ENCODE measurements around the gene CD300LD.
A peak's percentile ranks its signal among the peaks of the same experiment; 100 is the strongest.
"Not testable (repeated sequence)": the region's sequence is repeated elsewhere in the genome, so short reads cannot be mapped to it uniquely, and the experiment has no call there.

Gene CD300LD

DNA sequence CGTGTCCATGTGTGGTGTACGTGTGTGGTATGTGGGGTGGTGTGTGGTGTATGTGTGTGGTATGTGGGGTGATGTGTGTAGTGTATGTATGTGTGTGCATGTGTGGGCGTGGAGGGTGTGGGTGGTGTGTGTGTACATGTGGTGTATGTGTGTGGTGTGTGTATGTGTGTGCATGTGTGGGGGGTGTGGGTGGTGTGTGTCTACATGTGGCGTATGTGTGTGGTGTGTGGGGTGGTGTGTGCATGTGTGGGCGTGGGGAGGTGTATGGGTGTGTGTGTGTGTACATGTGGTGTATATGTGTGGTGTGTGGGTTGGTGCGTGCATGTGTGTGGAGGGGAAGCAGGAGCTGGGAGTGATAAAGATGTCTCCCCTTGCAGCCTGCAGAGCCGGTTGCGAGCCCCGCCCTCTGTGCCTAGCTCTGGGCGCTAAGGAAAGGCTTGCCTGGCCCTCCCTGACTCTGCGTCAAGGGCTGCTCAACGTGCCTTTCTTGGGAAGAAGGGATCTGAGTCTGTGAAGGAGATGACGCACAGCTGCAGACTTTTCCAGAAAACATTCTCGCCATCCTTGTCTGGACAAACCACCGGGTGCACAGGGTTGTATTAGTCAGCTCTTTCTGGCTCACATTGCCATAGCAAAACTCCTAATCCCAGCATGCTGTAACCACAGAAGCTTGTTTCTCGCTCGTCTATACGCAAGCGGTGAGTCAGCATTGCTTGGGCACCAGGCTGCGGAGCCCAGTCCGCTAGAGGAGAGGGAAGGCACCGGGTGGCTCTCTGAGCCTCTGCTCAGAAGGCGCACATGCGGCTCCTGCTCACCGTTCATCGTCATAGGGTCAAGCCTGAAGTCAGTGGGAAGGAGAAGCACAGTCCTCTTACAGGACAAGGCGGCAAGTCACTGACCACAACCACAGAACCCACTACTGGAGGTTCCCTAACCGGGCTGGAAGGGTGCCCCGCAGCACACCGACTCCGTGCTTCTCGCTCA is 22.8 kb downstream of the CD300LD start:
- no peak for DNase-seq

GRCh38 chr17:74568106-74568873 is 23.8 kb downstream of the CD300LD start:
- DNase-seq: no peak

- DNase-seq: no peak
Measured at GRCh38 chr17:74567397-74567796, 24.7 kb downstream of the CD300LD start, which contains the start of gene CD300H. Gene CD300H (minus strand): TSS chr17:74567509.

- peak; percentile 33 for DNase-seq
Measured at GRCh38 chr17:74566132-74566753, 25.8 kb downstream of the CD300LD start.

- no peak for DNase-seq
Measured at GRCh38 chr17:74565126-74565525, 27.0 kb downstream of the CD300LD start.

DNA sequence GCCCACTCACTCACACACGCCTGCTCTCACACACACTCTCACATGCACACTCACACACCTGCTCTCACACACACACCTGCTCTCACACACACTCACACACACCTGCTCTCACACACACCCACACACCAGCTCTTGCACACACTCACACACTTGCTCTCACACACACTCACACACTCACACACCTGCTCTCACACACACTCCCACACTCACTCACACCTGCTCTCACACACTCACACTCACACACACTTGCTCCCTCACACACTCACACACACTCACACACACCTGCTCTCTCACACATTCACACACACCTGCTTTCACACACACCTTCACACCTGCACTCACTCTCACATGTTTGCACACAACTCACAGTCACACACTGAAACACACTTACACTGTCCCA is 28.7 kb downstream of the CD300LD start:
- DNase-seq: no peak

DNA sequence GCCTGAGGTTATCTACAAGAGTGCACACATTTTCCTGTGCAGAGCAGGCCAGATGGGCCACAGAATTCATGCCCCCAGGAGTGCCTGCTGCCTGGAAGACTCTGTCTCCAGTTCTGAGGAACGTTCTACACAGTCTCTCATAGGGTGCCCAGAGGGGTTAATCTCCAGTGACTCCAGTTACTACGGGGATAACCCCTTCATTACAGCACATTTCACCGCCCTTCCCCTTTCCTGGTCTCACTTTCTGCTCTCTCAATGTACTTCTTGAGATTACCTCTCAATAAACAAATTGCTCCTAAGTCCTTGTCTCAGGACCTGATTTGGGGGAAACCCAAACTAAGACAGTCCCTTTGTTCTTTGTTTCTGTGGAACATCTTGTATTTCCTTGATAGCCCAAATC is 30.5 kb downstream of the CD300LD start:
- no peak for DNase-seq

GRCh38 chr17:74558882-74559519 is 33.1 kb downstream of the CD300LD start:
- no peak for DNase-seq

DNA sequence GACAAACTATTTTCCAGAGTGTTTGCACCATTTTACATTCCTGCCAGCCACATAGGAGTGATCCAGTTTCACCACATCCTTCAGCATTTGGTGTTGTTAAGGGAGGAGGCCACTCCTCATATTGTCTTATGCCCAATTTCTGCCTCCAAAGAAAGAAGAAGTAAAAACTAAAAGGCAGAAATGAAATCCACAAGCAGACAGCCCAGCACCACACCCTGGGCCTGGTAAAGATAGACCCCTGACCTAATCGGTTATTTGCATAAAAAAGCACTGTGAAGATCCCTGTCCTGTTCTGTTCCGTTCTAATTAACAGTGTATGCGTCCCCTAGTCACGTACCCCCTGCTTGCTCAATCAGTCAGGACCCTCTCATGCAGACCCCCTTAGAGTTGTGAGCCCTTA is 33.7 kb downstream of the CD300LD start:
- DNase-seq: not testable (repeated sequence)

- DNase-seq: no peak
Measured at GRCh38 chr17:74555427-74555940, 36.6 kb downstream of the CD300LD start.

- no peak for DNase-seq
Measured at GRCh38 chr17:74554909-74555308, 37.2 kb downstream of the CD300LD start.

GRCh38 chr17:74552037-74552436 is 40.0 kb downstream of the CD300LD start:
- DNase-seq: no peak

DNA sequence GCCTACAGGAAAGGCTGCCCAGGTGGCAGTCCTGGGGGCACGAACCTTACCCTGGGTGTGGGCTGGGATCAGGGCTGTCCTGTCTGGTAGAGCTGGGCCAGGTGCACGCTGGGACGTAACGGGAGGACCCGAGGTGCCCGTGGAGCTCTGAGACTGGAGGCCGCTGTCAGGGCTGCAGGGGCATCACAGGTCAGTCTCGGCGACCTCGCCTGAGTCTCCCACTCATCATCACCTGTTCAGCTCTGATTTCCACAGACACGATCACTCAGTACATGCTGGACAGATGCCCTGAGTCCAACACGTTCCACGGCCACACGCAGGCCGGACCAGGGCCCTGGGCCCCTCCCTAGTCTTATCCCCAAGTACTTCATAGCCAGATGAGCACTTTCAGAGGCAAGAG is 41.5 kb downstream of the CD300LD start:
- no peak for DNase-seq

- no peak for DNase-seq
Measured at GRCh38 chr17:74549343-74549742, 42.7 kb downstream of the CD300LD start.

DNA sequence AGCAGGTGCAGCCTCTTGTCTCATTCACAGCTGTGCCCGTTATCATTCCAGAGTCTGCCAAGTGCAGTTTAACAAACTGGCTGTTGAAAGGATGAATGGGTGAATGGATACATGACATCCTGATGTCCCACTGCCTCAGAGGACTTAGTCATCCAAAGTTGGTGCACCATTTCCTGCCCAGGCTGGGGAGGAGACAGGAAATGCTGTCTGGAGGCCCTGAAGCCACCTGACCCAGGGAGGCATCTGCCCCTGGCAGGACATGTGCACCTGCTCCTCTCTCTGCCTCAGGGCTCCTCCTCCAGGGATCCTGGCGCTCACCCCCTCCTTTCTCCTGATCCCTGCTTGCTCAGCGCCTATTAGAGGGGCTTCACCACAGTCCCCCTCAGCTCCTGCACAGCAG is 44.3 kb downstream of the CD300LD start:
- DNase-seq: no peak

- no peak for DNase-seq
Measured at GRCh38 chr17:74547264-74547663, 44.8 kb downstream of the CD300LD start.

DNA sequence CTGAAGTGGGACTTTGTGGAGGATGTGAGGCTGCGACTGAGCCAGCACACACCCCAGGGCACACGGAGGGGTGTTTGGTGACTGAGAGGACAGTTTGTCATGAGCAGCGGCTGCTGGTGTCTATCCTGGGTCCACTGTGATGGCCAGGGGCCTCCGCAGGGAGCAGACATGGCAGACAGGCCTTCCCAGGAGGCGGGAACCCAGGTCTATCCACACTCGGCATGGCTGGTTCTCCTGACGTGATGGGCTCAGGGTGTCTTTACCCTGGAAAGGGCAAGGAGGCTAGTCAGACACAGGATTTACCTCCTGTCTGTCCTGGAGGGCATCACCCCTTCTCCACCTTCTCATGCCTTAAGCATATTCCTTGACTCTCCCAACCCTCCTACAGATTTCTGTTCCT is 45.5 kb downstream of the CD300LD start:
- no peak for DNase-seq

DNA sequence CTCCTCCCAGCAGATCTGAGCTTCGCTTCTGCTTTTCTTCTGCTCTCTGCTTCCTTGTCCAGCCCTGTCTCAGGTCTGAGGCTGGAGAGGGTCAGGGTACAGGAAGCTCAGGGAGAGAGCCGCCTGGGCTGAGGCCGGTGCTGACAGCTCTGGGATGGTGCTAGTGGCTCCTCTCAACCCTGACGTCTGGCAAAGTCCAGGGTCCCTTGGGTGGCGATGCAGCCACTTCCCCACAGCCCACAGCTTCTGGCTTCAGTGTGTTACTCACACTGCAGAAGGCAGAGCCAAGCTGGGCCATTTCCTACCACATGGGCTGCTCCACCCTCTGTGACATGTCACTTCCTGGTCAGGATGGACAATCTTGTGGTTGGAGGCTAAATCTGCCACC is 46.2 kb downstream of the CD300LD start, which contains the start of gene CD300C:
CD300C (minus strand) TSS at position 273 of the 388 bp plus-strand sequence. CDS start 333 bp downstream, outside the sequence.
- no peak for DNase-seq

GRCh38 chr17:74544991-74545842 is 46.9 kb downstream of the CD300LD start:
- no peak for DNase-seq

DNA sequence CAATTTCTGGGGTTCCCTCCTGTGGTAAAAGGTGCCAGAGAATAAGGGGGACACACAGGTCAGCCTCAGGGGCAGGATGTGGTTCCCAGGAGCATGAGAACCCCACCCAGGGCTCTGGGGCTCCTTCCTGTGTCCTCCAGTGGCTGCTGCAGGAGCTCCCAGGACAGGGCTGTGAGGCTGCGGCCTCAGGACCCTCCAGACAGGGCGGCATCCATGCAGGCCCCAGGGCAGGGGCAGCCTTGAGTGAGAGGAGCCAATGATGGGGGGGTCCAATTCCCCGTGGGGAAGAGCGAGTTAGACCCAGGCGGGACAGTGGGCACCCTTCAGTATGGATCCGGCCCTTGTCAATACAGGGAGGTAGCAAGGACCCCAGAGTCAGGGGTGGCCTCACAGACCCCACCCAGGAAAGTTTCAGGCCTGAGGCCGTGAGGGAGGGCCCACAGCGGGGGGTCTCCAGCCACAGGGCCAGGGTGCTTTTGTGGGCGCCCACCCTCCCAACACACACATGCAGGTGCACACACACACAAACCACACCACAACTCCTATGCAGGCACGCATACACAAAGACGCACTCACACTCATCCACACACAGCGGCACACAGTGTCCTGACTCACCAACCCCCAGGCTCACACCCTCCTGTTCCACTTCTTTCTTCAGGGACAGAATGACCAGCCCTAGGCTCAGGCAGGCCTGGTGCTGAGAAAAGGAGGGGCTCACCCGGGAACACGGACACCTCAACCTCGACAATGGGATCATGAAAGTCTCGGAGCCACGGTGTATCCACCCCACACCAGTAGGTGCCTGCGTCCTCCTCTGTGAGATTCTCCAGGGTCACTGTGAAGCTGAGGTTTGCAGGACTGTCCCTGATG is 48.0 kb downstream of the CD300LD start:
- no peak for DNase-seq
